HEK293 (cell line): ENCODE data around the gene SULT1B1.

Experiments used
- CTCF ChIA-PET: fragments of 350-600 bp; formaldehyde crosslinking; extraction: SDS; loops from one replicate; lab custom pipeline; 2021; ENCODE audit warnings: antibody characterized with exemption; lab: Yijun Ruan, JAX
- POLR2A ChIA-PET: fragments of 300-600 bp; formaldehyde crosslinking; extraction: SDS; loops from one replicate; lab custom pipeline; 2020; ENCODE audit warnings: antibody characterized with exemption, inconsistent platforms; lab: Yijun Ruan, JAX
- H3K27ac ChIP-seq: fragments of 200-500 bp; sonication (Bioruptor generic); 2 replicates; pipeline ENCODE4 v1.5.1; 2014; ENCODE audit warnings: low read depth, low read length, control low read depth, inconsistent platforms; ENCODE audit errors: extremely low read depth
- H3K36me3 ChIP-seq, 2 experiments: fragments of 200-500 bp in 1 of 2; sonication (Bioruptor generic) in 1 of 2; 1 replicate in 1 of 2; 2 replicates in 1 of 2; pipeline ENCODE4 v1.5.1; 2014 to 2017; ENCODE audit warnings: inconsistent platforms in 2 of 2, low read length in 2 of 2; ENCODE audit not compliant: control insufficient read depth in 2 of 2, insufficient read depth in 1 of 2
- H3K4me1 ChIP-seq: fragments of 200-500 bp; sonication (Bioruptor generic); 2 replicates; pipeline ENCODE4 v1.5.1; 2014; ENCODE audit warnings: mild to moderate bottlenecking, low read length, inconsistent platforms; ENCODE audit not compliant: control insufficient read depth, insufficient read depth
- H3K4me3 ChIP-seq: 2 replicates; pipeline ENCODE4 v1.5.1; 2011; ENCODE audit warnings: low read depth, mild to moderate bottlenecking, control low read depth, low read length, moderate library complexity
- H3K9me3 ChIP-seq: fragments of 200-500 bp; sonication (Bioruptor generic); 2 replicates; pipeline ENCODE4 v1.5.1; 2014; ENCODE audit warnings: low read depth, low read length, inconsistent platforms; ENCODE audit not compliant: control insufficient read depth, insufficient read depth
- GLI2 ChIP-seq: fragments of 450-650 bp; formaldehyde crosslinking; IDR thresholded peaks from 2 replicates; pipeline ENCODE4; 2017; ENCODE audit warnings: missing biosample characterization, missing genetic modification characterization, low read depth, borderline replicate concordance
- TRIM28 ChIP-seq: IDR thresholded peaks from 2 replicates; pipeline ENCODE4 v1.6.1; 2011; ENCODE audit warnings: low read length, control low read depth, borderline replicate concordance
- YY1 ChIP-seq: fragments of 450-650 bp; formaldehyde crosslinking; IDR thresholded peaks from 2 replicates; pipeline ENCODE4 v1.5.1; 2018; ENCODE audit warnings: missing biosample characterization, missing genetic modification characterization
- ZBTB17 ChIP-seq: fragments of 450-650 bp; formaldehyde crosslinking; IDR thresholded peaks from 2 replicates; pipeline ENCODE4 v1.5.1; 2016; ENCODE audit warnings: missing biosample characterization, missing genetic modification characterization
- ZBTB20 ChIP-seq: fragments of 450-650 bp; formaldehyde crosslinking; IDR thresholded peaks from 2 replicates; pipeline ENCODE4 v1.5.1; 2016; ENCODE audit warnings: missing biosample characterization, missing genetic modification characterization
- ZBTB7A ChIP-seq: fragments of 450-650 bp; formaldehyde crosslinking; IDR thresholded peaks from 2 replicates; pipeline ENCODE4 v1.5.1; 2016; ENCODE audit warnings: low read depth, missing biosample characterization, missing genetic modification characterization
- ZEB2 ChIP-seq: fragments of 450-650 bp; formaldehyde crosslinking; IDR thresholded peaks from 2 replicates; pipeline ENCODE4 v1.5.1; 2016; ENCODE audit warnings: missing biosample characterization, missing genetic modification characterization
- ZNF23 ChIP-seq: fragments of 450-650 bp; formaldehyde crosslinking; IDR thresholded peaks from 2 replicates; pipeline ENCODE4 v1.5.1; 2016; ENCODE audit warnings: missing biosample characterization, missing genetic modification characterization, borderline replicate concordance
- ZNF341 ChIP-seq: fragments of 450-650 bp; formaldehyde crosslinking; IDR thresholded peaks from 2 replicates; pipeline ENCODE4; 2016; ENCODE audit warnings: low read depth, missing biosample characterization, missing genetic modification characterization
- ZNF394 ChIP-seq: fragments of 450-650 bp; formaldehyde crosslinking; IDR thresholded peaks from 2 replicates; pipeline ENCODE4 v1.5.1; 2016; ENCODE audit warnings: missing biosample characterization, missing genetic modification characterization, mild to moderate bottlenecking, moderate library complexity, borderline replicate concordance
- ZNF416 ChIP-seq: fragments of 450-650 bp; formaldehyde crosslinking; IDR thresholded peaks from 2 replicates; pipeline ENCODE4 v1.5.1; 2016; ENCODE audit warnings: missing biosample characterization, missing genetic modification characterization
- ZNF624 ChIP-seq: fragments of 450-650 bp; formaldehyde crosslinking; IDR thresholded peaks from 2 replicates; pipeline ENCODE4 v1.5.1; 2017; ENCODE audit warnings: missing biosample characterization, missing genetic modification characterization
- ZSCAN16 ChIP-seq: fragments of 450-650 bp; formaldehyde crosslinking; IDR thresholded peaks from 2 replicates; pipeline ENCODE4 v1.5.1; 2016; ENCODE audit warnings: missing biosample characterization, missing genetic modification characterization
- ZSCAN30 ChIP-seq: fragments of 450-650 bp; IDR thresholded peaks from 2 replicates; pipeline ENCODE4 v1.5.1; 2018; ENCODE audit warnings: missing biosample characterization, mild to moderate bottlenecking, missing genetic modification characterization, moderate library complexity
- TF ChIP-seq, protein P1 (sequence below): fragments of 450-650 bp; IDR thresholded peaks from 2 replicates; pipeline ENCODE4 v1.5.1; 2018; ENCODE audit warnings: missing biosample characterization, mild to moderate bottlenecking, missing genetic modification characterization
- TF ChIP-seq, protein P2 (sequence below): fragments of 450-650 bp; formaldehyde crosslinking; IDR thresholded peaks from 2 replicates; pipeline ENCODE4 v1.5.1; 2016; ENCODE audit warnings: missing biosample characterization, missing genetic modification characterization
- TF ChIP-seq, protein P3 (sequence below): fragments of 450-650 bp; formaldehyde crosslinking; IDR thresholded peaks from 2 replicates; pipeline ENCODE4 v1.5.1; 2016; ENCODE audit warnings: missing biosample characterization, missing genetic modification characterization, borderline replicate concordance

The SULT1B1 gene

DNA sequence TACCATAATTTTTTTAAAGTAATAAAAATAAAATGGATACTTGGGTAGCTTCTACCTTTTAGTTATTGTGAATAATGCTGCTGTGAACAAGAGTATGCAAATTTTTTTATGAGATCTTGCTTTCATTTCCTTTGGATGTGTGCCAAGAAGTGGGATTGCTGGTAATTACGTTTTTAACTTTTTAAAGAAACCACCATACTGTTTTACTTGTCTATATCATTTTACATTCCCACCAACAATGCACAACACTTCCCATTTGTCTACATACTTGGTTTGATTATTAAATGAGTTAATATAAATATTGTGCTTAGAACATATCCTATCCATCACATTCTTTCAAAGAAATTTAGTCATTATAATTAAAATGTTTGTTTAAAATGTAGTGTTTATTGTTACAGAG is 3.9 kb upstream of the SULT1B1 start (continued):
- TF ChIP-seq ZNF416 (tag by site-specific recombination) (no peak), ZBTB20 (tag by site-specific recombination) (no peak), ZNF341 (tag by site-specific recombination) (no peak)

DNA sequence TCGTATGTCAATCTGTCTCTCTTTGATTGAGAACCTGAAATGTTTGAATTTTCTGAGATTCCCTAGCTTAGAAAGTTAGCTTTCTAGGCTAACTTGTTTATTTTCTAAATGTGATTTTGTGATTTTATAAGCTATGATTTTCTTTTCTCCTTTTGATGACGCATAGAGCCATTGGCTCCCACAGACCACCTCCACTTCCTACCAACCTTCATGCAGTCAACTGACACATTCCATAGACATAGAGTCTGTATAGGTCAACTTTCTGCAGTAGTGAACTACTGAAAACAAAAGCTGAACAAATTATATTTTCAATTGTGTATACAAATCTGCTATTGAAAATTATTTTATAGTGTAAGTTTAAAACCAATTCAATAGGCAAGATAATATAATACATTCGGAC is 2.8 kb upstream of the SULT1B1 start:
- Histone ChIP-seq H3K4me3 (no peak overlapping the region), H3K36me3 (no peaks in the 10 kb centered on the region), H3K27ac (no peak overlapping the region), H3K4me1 (no peaks in the 10 kb centered on the region), H3K9me3 (no peaks in the 10 kb centered on the region)
- ChIA-PET POLR2A (no interaction called here), CTCF (no interaction called here)
- no peak for TF ChIP-seq ZBTB17 (tag by site-specific recombination)
- no peak for TF ChIP-seq ZSCAN16 (tag by site-specific recombination)
- TF ChIP-seq ZNF394 (tag by site-specific recombination): no peak
- TF ChIP-seq, protein P1, sequence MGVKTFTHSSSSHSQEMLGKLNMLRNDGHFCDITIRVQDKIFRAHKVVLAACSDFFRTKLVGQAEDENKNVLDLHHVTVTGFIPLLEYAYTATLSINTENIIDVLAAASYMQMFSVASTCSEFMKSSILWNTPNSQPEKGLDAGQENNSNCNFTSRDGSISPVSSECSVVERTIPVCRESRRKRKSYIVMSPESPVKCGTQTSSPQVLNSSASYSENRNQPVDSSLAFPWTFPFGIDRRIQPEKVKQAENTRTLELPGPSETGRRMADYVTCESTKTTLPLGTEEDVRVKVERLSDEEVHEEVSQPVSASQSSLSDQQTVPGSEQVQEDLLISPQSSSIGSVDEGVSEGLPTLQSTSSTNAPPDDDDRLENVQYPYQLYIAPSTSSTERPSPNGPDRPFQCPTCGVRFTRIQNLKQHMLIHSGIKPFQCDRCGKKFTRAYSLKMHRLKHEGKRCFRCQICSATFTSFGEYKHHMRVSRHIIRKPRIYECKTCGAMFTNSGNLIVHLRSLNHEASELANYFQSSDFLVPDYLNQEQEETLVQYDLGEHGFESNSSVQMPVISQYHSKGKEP: no peak
- TF ChIP-seq, protein P2, sequence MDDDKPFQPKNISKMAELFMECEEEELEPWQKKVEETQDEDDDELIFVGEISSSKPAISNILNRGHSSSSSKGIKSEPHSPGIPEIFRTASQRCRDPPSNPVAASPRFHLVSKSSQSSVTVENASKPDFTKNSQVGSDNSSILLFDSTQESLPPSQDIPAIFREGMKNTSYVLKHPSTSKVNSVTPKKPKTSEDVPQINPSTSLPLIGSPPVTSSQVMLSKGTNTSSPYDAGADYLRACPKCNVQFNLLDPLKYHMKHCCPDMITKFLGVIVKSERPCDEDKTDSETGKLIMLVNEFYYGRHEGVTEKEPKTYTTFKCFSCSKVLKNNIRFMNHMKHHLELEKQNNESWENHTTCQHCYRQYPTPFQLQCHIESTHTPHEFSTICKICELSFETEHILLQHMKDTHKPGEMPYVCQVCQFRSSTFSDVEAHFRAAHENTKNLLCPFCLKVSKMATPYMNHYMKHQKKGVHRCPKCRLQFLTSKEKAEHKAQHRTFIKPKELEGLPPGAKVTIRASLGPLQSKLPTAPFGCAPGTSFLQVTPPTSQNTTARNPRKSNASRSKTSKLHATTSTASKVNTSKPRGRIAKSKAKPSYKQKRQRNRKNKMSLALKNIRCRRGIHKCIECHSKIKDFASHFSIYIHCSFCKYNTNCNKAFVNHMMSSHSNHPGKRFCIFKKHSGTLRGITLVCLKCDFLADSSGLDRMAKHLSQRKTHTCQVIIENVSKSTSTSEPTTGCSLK (tag by site-specific recombination): no peak
- no peak for TF ChIP-seq ZSCAN30 (tag by site-specific recombination)
- no peak for TF ChIP-seq ZNF624 (tag by site-specific recombination)
- TF ChIP-seq ZBTB7A (tag by site-specific recombination): no peak
- TF ChIP-seq TRIM28: no peak
- no peak for TF ChIP-seq ZEB2
- TF ChIP-seq, protein P3, sequence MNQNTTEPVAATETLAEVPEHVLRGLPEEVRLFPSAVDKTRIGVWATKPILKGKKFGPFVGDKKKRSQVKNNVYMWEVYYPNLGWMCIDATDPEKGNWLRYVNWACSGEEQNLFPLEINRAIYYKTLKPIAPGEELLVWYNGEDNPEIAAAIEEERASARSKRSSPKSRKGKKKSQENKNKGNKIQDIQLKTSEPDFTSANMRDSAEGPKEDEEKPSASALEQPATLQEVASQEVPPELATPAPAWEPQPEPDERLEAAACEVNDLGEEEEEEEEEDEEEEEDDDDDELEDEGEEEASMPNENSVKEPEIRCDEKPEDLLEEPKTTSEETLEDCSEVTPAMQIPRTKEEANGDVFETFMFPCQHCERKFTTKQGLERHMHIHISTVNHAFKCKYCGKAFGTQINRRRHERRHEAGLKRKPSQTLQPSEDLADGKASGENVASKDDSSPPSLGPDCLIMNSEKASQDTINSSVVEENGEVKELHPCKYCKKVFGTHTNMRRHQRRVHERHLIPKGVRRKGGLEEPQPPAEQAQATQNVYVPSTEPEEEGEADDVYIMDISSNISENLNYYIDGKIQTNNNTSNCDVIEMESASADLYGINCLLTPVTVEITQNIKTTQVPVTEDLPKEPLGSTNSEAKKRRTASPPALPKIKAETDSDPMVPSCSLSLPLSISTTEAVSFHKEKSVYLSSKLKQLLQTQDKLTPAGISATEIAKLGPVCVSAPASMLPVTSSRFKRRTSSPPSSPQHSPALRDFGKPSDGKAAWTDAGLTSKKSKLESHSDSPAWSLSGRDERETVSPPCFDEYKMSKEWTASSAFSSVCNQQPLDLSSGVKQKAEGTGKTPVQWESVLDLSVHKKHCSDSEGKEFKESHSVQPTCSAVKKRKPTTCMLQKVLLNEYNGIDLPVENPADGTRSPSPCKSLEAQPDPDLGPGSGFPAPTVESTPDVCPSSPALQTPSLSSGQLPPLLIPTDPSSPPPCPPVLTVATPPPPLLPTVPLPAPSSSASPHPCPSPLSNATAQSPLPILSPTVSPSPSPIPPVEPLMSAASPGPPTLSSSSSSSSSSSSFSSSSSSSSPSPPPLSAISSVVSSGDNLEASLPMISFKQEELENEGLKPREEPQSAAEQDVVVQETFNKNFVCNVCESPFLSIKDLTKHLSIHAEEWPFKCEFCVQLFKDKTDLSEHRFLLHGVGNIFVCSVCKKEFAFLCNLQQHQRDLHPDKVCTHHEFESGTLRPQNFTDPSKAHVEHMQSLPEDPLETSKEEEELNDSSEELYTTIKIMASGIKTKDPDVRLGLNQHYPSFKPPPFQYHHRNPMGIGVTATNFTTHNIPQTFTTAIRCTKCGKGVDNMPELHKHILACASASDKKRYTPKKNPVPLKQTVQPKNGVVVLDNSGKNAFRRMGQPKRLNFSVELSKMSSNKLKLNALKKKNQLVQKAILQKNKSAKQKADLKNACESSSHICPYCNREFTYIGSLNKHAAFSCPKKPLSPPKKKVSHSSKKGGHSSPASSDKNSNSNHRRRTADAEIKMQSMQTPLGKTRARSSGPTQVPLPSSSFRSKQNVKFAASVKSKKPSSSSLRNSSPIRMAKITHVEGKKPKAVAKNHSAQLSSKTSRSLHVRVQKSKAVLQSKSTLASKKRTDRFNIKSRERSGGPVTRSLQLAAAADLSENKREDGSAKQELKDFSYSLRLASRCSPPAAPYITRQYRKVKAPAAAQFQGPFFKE: no peak
- TF ChIP-seq GLI2: no peak
- TF ChIP-seq YY1: no peak
- no peak for TF ChIP-seq ZNF23 (tag by site-specific recombination)
